Breast epithelium (tissue), 3 donors: Measurements from ENCODE around the gene PLEKHM3.

Experiments used
- POLR2A ChIP-seq: fragments of 450-650 bp; IDR thresholded peaks from one replicate; pipeline ENCODE4 v1.6.1; 2016; ENCODE audit warnings: antibody characterized with exemption, mild to moderate bottlenecking, moderate library complexity
- POLR2AphosphoS5 ChIP-seq, 3 donors: sonication (generic); formaldehyde crosslinking; IDR thresholded peaks; one replicate each; pipeline ENCODE4 v1.6.1; 2017; ENCODE audit warnings: antibody characterized with exemption in 3 of 3

- TF ChIP-seq POLR2A (no peak), POLR2AphosphoS5 (IDR thresholded peaks at IDR 0.05) (no peak)
Measured at GRCh38 chr2:208017721-208018120, 7.6 kb downstream of the PLEKHM3 start.
